Hindlimb muscle (tissue), 1 donor: Measurements from ENCODE around the gene GLMP. TPM values are rescaled to one million over a fixed set of nuclear protein-coding genes. Genes with fewer than 3 reads are reported as not detected.
"Not testable (repeated sequence)": the region's sequence is repeated elsewhere in the genome, so short reads cannot be mapped to it uniquely, and the experiment has no call there.

Source experiments
- DNase-seq: peaks from one replicate; pipeline ENCODE4 v3.0.0-alpha.2; 2013
- polyA plus RNA-seq: library from polyadenylated mRNA; unstranded; fragments of 120-200 nt; gene quantifications from one replicate; pipeline ENCODE4 v1.2.1, GENCODE V29; 2013; ENCODE audit not compliant: insufficient read length

GLMP gene, protein sequence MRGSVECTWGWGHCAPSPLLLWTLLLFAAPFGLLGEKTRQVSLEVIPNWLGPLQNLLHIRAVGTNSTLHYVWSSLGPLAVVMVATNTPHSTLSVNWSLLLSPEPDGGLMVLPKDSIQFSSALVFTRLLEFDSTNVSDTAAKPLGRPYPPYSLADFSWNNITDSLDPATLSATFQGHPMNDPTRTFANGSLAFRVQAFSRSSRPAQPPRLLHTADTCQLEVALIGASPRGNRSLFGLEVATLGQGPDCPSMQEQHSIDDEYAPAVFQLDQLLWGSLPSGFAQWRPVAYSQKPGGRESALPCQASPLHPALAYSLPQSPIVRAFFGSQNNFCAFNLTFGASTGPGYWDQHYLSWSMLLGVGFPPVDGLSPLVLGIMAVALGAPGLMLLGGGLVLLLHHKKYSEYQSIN
- 20.2 TPM for polyA plus RNA-seq

DNA sequence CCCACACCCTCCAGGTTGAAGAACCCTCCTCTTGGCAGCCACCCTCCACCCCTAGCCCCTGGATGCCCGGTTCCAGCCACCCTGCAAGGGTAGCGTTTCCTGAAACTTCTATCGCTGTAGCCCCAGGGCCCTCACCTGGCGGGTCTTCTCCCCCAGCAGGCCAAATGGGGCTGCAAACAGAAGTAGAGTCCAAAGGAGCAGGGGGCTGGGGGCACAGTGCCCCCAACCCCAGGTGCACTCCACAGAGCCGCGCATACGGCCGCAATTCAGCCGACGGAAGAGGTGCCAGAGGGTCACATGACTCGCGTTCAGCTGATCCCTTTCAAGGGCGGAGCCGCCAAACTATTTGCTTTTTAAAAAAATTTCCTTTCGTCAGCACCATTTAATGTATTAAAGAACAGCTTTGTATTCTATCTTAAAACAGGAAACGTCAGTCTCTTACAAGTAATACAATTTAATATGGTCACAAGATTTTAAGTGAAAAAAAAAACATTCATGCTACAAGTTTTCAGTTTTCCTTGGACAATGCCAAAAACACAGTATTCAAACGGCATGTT is at the start of gene GLMP:
GLMP (minus strand) TSS at position 289 of the 557 bp plus-strand sequence; CDS start at position 255, 34 bp downstream.
- peak; percentile 84 for DNase-seq

DNA sequence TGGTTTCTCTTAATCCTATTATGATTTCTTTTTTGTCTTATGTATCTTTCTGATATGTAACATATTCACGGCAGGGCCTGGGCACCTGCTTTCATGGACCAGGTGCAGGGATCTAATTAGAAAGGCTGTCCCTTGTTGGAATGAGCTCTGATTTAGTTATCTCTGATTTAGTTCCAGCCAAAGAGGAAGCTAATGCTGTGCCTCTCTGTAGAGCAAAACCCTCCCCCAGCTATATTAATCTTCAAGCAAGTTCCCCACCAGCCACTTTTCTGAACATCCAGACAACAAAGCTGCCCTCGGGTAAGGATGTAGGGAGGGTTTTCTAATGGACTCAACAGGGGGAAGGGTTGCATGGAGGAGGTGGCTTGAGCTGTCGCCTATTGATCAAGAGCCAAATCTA is 48.9 kb upstream of the GLMP start:
- no peak for DNase-seq

DNA sequence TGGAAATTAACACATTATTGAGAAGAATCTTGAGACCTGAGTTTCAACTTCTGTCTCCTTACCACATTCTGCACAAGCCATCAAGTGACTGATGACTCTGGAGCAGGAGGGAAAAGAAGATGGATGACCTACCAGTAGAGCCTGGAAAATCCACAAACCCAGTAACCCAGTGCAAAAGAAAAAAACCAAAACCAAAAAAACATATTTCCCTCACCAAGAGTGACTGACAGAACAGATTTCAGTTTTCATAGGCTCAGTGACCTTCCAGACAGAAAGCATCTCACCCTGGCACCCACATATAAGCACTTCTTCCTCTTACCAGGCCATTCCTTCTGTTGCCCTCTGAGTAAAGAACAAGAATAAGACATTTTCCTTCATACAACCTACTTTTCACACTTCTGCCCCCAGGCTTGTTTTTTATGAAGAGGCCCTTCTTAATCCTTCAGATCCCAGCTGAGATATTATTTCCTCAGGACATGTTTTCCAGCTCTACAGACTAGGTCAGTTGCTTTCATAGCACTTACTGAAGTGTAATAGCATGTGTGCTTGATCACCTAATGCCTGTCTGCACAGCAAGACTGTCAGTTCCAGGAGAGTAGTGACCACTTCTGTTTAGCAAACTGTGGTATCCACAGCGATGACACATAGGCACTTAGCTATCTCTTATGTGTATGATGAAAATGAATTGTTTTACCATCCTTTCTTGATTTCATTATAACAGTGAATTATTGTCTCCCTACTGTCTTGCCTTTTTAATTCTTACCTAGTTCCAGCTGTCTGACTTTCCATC is 46.9 kb upstream of the GLMP start:
- no peak for DNase-seq

DNA sequence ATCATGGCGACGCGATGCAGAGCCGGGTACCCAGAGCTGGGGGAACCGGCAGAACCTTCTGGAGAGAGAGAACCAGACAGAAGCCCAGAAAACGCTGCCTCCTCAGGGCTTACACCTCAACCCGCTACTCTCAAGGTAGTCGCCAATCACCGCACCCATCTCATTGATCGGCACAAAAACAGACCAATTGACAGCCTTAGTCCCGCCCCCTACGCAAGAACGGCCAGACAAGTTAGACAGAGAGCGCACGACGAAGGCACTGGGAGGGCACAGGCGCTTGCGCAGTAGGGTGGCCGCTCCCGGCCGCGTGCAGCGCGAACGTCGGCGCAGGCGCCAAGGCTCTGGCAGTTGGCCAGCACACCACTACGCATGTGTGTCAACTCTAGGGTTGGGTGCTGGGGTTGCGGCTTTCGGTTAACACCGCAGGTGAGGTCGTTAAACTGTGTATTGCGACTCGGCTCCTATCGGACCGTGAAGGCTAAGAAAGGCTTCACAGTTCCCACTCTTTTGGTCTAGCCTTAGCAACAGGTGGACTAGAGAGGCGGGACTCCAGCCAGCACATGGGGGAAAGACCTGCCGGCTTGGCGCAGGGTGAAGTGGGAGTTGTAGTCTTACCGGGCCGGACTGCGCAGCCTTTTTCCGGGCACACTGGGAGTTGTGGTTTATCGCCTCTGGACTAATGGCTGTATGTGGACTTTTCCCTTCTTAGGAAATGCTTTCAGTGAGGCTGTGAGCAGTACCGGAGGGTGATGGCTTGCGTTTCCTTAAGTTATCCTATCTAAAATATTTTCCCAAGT is 42.9 kb upstream of the GLMP start, which contains the start of the genes CCT3 and TSACC:
CCT3 (minus strand) TSS at position 113 of the 797 bp plus-strand sequence; CDS start at position 5, 108 bp downstream.
TSACC (plus strand) TSS at position 347 of the 797 bp plus-strand sequence. CDS start 1,232 bp downstream, outside the sequence.
- DNase-seq: peak; percentile 100

DNA sequence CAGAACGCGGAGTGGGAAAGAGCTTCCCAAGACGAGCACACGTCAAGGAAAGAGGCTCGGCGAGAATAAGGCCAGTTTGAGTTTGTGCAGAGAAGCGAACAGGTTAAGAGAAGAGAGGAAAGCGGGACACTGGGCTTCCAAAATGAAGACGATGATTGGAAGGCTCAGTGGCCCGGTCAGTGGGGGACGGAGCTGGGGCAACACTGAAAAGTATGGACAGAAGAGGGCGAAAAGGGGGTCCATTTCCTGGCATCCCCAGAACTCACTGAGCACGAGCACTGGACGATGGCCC is 42.4 kb upstream of the GLMP start:
- DNase-seq: no peak

DNA sequence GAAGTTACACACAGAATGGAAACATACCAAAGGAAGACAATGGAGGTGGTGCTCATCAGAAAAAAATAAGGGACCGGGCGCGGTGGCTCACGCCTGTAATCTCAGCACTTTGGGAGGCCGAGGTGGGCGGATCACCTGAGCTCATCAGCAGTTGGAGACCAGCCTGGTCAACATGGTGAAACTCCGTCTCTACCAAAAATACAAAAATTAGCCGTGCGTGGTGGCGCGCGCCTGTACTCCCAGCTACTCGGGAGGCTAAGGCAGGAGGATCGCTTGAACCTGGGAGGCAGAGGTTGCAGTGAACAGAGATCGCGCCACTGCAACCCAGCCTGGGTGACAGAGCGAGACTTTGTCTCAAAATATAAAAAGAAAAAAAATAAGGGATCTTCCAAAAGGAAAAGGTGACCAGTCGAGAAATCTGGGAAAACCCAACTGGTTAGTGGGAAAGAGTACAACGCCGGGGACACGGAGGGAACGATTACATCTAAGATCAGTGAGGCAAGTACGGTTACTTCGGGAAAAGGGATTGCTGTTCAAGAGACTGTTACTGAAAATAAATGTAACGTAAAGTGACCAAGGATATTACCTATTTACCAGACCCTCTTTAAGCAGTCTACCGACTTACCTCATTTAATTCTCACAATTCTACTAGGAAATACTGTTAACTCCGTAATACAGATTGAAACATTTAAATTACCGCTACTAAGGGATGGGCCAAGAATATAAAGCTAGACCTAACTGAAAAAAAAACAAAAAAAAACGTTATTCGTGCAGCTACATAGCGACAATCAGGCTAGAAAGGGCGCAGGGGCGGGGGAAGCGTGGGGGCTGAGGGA is 41.8 kb upstream of the GLMP start:
- no peak for DNase-seq

DNA sequence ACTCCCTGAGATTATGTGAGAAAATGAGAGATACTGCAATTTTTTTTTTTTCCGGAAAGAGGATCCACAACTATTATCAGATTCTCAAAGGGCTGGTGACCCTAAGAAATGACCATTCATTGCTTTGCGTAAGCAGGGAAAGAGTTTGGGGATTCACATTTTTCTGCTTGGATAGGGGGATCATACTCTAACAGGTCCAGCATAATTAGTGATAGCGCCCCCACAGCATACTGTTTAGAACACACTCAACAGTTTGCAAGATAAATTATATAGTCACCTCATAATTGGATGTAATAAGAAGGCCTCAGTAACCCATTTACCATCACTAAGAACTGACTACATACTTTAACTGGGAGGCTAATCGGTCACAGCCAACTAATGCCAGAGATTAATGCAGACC is 40.8 kb upstream of the GLMP start:
- no peak for DNase-seq

DNA sequence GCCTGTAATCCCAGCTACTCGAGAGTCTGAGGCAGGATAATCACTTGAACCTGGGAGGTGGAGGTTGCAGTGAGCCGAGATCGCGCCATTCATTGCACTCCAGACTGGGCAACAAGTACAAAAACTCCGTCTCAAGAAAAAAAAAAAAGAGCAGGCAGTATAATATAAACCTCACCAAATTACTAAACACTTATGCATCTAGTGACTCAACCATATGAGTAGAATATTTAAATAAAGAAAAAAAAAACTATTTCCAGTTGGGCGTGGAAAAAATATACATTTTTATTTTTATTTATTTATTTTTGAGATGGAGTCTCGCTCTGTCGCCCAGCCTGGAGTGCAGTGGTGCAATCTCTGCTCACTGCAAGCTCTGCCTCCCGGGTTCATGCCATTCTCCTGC is 27.7 kb upstream of the GLMP start:
- not testable (repeated sequence) for DNase-seq

DNA sequence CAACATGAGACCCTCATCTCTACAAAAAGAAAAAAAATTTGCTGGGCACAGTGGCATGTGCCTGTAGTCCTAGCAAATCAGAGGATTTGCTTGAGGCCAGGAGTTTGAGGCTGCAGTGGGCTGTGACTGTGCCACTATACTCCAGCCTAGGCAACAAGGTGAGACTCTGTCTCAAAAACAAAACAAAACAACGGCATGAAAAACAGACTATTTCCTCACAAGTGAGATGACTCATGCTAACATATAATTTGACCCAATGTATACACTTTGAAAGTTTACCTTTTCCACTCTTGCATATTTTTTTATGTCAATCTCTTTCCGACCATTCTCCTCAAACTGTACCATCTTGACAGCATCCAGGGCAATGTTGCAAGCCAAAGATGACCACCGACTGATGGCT is 25.1 kb upstream of the GLMP start:
- no peak for DNase-seq

DNA sequence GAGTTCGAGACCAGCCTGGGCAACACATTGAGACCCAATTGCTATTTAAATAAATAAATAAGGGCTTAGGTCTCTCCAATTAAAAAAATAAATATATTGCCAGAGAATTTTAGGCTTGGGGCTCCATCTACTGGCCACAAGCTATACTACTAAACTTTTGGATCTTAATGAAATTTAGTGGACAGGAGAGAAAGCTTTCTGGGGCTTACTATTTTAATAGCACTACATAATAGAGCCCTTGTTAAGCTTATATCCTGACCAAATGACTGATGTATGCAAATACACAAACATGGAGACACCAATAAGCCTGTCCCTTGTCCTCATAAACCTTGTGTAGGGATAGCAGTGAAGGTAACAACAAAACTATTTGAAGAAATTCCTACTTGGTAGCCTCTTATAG is 24.2 kb upstream of the GLMP start:
- peak; percentile 8 for DNase-seq

DNA sequence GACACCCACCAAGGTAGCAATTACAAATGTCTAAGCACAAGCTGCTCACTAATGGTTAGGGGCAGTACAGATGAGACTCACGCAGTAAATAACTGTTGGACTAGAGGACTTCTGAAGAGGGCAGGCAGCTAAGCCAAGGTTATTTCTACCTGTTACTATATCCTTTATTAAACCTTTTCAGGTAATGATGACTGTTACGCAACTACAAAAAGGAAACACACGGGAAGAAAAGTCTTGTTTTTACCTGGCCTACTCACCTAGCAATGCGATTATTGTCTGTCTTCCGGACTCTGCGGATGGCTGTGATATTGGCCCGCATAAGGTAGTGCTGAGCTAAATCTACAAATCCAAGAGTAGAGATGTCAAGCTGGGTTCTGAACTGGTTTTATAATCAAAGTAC is 21.4 kb upstream of the GLMP start:
- DNase-seq: no peak

DNA sequence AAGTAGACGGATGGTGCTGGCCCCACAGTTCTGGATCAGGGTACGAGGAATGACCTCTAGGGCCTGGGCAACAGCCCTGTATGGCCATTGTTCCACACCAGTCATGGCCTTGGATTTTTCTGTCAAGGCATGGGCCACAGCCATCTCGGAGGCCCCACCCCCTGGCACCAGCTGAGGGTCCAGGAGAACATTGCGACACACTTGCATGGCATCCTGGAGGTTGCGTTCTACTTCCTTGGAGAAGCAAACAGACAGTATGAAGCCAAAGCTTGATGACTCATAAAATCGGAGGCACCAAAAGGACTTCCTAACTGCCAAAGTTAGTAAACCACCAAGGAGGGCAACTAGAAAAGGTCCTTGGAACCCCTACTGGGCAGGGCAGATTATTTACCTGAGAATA is 15.5 kb upstream of the GLMP start:
- DNase-seq: no peak

DNA sequence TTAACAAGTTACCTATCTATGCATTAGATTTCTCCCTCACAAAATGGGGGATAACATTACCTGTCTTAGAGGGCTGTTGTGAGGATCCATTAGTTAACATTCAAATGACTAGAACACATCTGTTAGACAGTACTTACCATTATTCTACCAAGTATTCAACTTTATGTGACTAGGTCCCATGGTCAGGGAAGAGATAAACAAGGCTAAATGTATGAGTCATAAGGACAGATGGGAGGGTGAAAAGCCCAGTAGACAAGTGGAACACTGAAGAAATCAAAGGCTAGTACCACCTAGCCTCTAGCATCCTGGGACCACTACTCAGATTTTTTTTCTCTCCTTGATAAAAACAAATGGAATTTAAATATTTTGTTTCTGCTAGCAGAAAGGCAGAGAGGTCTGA is 12.6 kb upstream of the GLMP start:
- no peak for DNase-seq

DNA sequence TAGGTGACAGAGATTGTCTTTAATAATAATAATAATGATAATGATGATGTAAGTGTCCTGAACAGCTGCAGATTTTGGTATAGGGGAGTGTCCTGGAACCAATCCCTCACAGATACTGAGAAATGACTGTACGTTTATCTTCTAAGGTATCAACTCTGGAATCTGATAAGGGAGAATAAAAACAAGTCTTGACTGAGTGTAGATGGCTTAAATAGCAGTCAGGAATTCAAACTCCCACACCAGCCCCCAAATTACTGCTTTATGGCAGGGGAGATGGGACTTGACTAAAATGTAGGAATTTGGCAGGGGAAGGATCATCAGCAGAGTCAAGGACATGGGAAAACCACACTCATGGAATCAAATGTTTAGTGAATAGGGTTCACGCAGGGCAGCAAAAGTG is 9.7 kb upstream of the GLMP start:
- DNase-seq: no peak

DNA sequence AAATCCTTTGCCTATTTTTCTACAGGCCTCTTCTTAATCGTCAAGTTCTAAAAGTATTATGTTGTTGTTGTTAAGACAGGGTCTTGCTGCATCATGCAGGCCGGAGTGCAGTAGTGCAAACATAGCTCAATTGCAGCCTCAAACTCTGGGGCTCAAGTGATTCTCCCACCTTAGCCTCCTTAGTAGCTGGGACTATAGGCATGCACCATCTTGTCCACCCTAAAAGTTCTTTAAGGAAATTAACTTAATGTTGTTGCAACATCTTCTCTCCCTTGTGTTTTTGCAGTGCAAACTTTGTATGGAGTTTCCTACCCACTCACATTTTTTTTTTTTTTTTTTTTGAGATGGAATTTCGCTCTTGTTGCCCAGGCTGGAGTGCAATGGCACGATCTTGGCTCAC is 7.8 kb upstream of the GLMP start:
- no peak for DNase-seq

DNA sequence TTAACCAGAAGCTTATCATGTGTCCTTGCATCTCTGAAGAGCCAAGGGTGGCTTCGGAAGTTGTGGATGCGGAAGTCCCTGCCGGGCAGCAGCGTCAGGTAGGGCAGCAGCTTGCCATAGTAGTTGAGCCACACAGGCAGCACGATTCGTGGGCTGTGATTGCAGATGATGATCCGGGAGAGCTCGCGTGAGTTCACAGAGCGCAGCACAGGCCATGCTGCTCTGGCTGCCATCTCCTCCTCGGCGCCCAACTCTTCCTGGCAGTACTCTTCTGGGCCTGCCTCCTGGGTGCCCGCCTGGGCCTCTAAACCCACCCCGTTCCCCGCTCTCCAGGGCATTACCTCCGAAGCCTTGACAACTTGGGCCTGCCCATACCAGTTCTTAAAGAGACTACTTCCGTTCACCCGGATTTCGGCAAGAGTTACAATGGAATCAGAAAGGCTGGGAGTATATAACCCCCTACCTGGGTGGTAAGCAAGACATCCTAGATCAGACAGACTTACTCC is 3.4 kb upstream of the GLMP start, which contains the start of gene VHLL:
VHLL (minus strand) TSS at position 456 of the 506 bp plus-strand sequence; CDS start at position 338, 118 bp downstream.
- no peak for DNase-seq

DNA sequence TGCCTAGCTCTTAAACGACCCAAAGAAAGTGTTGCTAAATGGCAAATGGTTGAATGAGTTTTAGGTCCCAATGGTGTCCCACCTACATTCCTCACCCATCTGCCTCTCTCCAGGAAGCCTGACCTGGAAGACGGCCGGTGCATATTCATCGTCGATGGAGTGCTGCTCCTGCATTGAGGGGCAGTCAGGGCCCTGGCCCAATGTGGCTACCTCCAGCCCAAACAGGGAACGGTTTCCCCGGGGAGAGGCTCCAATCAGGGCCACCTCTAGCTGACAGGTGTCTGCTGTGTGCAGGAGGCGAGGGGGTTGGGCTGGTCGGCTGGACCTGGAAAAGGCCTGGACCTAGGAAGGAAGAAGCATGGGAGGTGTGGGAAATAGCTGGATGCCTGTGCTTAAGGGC is 1.6 kb downstream of the GLMP start:
- DNase-seq: no peak

DNA sequence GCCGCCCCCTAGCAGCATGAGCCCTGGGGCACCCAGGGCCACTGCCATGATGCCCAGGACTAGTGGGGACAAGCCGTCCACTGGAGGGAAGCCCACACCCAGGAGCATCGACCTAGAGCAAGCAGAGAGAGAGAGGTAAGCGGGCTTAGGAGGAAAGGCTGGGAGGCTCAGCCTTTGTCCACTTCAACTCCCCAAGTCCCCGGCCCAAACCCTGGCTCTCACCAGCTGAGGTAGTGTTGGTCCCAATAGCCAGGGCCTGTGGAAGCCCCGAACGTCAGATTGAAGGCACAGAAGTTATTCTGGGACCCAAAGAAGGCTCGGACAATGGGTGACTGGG is 2.4 kb downstream of the GLMP start:
- no peak for DNase-seq

DNA sequence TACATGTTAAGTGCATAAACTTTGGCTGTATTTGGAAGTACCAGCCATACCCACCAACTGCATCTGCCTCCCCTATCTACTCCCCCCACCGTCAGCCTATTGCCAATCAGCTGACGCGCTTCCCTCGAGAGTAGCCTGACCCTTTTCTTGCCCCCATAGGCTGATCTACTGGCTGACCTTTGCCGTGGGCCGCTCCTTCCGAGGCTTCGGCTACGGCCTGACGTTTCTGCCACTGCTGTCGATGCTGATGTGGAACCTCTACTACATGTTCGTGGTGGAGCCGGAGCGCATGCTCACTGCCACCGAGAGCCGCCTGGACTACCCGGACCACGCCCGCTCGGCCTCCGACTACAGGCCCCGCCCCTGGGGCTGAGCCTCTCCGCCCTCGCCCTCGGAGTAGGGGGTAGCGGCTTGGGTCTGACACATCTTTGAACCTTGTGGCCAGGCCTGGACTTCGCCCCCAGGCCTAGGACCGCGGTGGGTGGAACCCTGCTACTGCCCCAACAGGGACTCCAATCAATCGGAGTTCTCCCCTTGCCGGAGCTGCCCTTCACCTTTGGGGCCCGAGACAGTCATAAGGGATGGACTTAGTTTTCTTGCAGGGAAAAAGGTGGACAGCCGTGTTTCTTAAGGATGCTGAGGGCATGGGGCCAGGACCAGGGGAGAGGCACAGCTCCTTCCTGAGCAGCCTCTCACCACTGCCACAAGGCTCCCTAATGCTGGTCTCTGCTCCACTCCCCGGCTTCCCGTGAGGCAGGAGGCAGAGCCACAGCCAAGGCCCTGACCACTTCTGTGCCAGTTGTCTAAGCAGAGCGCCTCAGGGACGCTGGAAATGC is 4.0 kb downstream of the GLMP start:
- peak; percentile 85 for DNase-seq

DNA sequence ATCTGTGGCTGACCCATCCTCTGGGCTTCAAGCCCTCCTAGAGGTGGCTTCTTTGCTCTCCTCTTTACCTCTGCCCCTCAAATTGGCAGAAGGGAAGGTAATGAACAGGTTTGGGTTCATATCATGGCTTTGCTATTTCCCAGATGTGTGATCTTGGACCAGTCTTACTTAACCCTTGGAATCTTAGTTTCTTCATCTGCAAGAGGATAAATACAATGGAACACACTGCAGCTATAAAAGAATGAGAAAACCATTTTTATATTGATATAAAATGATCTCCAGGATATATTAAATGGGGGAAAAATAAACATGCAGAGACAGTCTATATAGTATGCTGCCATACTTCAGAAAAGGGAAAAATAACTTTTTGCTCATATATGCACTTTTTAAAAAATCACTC is 5.6 kb downstream of the GLMP start:
- DNase-seq: no peak

DNA sequence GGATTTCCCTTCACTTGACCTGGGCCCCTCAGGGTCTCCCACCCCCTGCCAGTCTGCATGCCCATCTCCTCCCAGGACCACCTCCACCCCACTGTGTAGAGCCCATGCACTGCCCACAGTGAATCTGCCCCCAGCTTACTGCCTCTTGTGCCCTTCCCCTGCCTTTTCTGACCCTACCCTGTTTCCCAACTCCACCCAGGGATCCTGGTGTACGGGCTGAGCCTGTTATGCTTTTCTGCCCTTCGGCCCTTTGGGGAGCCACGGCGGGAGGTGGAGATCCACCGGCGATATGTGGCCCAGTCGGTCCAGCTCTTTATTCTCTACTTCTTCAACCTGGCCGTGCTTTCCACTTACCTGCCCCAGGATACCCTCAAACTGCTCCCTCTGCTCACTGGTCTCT is 9.4 kb downstream of the GLMP start:
- DNase-seq: no peak
